GM19351 (cell line): ENCODE results near the gene KCP.
A peak's percentile ranks its signal among the peaks of the same experiment; 100 is the strongest.

Source experiments
- ATAC-seq: cut with Tn5 transposase; IDR thresholded peaks from one replicate; pipeline ENCODE4 v1.9.1; 2021; ENCODE audit warnings: mild to moderate bottlenecking, moderate library complexity; ENCODE audit not compliant: unreplicated experiment

Gene KCP

DNA sequence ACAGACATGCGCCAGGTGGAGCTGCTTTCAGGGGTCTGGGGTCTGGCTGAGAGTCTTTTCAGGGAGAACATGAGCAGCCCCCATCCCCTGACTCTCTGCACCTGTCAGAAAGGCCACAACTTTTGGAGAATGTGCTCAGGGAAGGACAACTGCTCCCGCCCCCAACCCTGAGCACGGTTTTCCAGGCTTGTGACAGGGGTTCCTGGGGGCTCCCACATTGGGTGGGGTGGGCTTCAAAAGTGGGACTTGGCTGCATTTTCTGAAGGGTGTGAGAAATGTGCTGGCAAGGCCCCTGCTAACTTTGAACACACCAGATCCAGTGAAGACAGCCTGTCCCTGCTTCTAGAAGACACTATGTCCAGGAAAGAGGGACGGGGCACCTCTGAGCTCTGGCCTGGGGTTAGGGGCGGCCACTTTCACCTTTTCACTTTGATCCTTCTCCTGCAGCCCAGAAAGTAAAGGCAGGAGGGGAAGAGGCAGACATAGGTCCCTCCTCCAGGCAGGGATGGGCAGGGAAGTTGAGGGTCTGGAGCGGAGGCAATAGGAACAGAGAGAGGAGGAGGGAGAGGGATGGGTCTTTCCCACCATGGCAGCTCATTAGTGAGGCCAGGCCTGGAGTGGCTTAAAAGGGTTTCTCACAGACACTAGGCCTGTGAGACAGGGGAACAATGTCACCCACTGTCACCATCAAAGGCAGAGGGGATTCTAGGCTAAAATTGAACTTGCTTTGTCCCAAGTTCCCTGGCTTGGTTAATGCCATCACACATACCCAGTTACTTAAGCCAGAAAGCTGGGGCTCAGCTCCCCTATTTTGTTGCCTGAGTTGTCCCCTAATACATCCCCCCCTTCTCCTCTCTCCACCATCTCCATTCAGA lies 1.5 kb downstream of the KCP start:
- no peak for ATAC-seq

DNA sequence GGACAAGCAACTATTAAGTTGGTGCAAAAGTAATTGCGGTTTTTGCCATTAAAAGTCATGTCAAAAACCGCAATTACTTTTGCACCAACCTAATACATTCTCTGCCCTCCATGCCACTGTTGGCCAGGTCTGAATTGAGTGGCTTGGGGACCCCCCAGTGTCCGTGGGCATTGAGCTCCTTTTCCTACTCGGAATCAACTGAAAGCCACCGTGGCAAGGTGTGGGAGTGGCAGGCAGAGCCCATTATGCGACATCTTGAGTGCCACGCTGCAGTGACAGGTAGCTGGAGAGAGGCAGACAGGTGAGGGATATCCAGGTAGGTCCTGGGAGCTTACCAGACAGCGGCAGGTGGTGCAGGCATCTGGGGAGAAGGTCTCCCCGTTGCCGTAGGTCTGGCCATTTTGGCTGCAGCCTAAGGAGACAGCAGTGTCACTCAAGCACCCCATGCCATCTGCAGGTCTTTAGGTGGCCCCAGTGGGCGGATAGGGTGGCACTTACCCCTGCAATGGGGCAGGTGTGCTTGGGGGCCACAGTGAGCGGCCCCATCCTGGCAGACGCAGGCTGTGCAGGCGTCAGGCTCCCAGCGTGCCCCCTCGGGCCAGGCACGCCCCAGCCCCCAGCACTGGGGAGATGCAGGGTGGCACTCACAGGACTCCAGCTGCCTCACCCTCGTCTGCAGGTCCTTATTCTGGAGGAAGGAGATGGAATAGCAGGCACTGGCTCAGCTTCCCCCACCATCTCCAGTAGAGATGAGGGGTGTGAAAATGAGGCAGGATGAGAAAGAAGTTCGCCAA lies 3.5 kb downstream of the KCP start:
- ATAC-seq = no peak

DNA sequence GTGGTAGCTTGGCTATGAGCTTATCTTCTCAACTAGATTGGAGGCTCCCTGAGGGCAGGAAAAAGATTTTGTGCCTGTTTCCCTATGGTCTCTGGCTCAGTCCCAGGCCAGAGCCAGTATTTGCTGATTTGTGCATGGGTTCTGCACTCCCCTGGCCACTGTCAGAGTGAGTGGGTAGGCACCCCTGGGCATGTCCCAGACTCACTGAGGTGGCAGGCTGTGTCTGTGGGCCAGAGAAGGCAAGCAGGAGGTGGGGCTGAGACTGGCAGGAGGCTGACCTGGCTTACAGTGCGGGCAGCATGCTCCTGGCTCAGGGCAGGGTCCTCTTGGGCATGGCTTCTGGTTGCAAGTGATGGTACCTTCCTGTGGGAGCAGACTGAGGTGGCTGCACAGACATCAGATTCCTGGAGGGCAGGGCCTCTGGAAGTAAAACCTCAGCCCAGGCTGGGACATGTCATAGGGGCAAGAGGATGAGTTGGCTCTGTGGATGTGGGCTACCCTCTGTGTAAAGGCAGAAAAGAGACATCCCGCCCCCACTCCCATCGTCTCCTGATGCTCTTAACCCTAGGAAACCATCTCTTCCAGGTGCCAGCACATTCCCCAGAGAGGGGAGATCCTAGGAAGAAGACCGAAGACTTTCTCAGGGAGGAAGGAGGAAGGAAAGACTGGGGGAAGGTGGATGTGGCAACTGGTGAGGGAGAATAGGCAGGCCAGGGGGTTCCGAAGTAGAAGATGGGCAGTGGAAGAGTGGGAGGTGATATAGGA lies 4.3 kb downstream of the KCP start:
- ATAC-seq = no peak

DNA sequence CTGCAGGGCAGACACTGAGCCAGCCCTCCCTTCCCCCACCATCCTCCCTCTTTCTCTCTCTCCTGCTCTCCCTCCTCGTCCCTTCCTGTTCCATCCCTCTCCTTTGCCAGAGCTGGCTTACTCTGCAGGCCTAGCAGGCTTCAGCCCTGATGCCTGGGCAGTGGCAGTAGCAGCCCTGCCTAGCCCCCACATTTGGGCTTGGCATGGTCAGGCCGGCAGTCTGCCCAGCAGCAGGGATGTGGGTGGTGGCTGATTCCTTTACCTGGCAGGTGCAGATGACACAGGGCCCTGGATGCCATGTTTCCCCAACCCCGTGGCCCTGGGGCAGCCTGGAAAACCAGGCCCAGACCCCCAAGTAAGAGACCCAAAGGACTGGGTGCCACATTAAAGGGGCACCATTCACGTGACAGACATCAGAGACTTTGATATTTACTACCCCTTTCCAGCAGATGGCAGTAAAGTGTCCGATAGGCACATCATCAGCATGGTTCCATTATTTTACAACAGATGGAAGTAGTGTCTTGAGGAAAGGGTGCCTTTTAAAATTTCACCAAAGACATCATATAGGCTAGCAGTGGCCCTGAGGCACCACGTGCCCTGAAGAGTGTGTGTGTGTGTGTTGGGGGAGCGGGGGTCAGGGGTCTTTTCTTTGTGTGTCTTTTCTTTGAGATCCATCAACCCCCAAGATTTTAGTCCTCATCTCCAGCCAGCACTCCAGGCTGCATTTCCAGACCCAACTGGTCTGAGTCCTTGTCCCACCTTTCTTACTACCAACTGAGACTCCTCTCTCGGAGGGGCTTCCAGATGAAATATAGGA lies 5.9 kb downstream of the KCP start:
- ATAC-seq = peak; percentile 66

DNA sequence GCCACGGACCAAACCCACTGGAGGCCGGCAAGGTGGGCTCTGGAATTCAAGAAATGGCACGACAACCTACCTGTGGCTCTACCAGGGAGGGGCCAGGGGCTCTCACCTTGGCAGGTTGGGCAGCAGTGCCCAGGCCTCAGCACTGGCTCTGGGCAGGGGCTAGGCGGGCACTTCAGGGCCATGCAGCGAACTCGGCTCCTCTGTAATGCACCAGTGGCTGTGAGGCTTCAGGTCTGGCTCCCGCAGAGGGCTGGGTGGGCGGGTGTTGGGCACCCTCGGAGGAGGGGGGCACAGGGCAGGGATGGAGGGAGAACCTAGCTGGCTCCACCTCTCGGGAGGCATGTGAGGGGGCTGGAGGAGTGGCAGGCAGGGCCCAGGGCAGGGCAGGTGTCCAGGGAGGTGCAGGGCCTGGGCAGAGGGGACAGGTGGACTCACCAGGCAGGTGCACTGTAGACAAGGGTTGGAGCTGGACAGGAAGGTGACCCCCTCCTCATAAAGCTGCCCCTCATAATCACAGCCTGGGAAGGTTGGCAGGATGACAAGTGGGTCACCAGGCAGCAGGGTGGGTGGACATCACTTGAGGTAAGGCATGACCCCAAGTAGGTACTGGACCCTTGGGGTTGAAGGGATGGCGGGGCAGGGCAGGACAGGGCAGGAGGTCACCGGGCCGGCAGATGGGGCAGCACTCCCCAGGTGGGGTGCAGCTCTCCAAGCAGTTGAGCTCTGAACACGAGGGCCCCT lies 6.7 kb downstream of the KCP start:
- no peak for ATAC-seq

DNA sequence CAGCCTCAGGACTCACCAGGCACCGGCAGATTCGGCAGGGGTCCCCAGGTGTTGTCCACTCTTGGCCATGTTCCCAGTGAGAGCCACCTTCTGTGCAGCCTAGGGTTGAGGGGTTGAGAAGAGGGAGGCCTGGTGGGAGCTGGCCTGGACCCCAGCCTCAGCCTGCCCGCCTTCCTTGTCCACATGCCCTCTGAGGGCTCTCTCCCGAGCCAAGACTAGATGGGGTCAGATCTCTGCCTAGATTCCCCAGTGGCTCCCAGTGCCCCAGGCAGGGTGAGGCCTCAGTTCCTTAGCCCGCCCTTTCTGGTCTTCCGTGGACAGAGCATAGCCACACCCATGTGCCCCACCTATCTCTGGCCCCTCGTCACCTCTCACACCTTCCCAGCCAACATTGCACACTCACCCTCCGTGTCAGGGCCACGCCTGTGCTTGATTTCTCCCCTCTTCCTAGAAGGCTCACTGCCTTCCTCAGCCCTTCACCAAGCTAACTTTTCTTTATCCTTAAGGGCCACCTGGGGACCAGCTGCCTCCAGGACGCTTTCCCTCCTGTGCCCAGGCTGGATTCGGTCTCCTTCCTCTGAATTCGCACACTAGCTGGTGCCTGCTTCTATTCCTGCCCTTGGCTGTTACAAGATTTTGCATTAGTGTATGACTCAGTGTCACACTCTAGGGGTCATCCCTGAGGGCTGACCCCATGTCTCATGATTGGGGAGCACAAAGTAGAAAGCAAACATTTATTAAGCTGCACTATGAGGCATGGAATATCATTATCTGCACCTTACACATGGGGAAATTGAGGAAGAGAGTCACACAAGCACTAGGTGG lies 7.5 kb downstream of the KCP start:
- no peak for ATAC-seq

DNA sequence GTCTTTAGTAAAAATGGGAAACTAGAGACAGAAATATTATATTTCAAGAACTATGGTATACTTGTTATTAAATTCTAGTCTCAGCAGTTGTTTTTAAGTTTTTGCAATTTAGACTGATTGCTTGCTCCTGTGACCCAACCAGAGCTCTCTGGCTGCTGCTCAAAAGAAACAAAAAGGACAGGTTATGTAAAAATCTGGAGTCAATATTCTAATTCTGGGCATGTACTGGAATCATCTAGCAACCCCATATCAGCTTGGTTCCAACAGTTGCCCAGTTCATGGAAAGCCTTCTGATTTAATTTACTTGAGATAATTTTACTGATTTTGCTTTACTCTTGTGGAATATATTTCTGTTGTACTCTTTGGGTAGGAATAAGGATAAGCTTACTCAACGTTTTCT lies 10.3 kb downstream of the KCP start:
- no peak for ATAC-seq

DNA sequence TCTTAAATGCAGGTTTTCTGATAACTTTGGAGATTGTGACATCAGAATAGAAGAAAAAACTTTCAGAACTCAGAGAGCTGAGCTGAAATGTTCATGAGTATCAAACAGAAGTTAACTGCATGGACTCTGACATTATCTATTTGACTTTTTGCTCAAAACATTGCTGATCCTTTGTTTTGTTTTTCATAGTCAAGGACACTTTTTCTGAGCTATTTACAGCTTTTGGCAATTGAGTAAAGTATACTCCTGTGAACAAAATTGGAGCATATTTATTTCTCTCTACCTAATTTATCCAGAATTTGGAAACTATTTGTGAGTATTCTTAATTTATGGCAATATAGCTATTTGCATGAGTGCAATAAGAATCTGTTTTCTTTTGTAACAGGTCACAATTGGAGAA lies 11.1 kb downstream of the KCP start:
- ATAC-seq = no peak

DNA sequence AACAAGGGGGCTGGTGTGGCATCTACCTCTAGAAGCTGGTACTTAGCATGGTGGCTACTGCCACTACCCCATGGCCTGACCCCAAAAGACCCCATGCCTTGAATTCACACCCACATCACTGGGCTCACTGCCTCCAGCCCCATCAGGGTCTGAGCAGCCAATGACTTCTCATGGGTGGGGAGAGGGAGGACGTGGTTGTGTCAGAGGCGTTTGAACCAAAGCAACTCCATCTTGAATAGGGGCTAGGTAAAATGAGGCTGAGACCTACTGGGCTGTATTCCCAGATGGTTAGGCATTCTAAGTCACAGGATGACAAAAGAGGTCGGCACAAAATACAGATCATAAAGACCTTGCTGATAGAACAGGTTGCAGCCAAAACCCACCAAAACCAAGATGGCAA lies 15.2 kb downstream of the KCP start:
- ATAC-seq = no peak

DNA sequence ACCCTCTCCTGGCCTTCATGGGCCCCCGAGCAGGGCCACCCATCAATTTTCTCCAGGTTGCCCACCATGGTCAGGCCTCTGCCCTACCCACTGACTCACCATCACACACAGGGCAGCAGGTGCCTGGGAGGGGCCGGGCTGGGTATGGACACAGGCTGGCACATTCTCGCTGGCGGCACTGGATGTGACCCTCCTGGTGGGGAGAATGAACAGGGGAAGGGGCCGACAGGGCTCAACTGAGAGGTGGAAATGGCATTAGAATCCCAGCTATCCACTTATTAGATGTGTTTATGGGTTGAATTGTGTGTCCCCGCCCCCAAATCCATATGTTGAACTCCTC lies 16.4 kb downstream of the KCP start:
- ATAC-seq = no peak

DNA sequence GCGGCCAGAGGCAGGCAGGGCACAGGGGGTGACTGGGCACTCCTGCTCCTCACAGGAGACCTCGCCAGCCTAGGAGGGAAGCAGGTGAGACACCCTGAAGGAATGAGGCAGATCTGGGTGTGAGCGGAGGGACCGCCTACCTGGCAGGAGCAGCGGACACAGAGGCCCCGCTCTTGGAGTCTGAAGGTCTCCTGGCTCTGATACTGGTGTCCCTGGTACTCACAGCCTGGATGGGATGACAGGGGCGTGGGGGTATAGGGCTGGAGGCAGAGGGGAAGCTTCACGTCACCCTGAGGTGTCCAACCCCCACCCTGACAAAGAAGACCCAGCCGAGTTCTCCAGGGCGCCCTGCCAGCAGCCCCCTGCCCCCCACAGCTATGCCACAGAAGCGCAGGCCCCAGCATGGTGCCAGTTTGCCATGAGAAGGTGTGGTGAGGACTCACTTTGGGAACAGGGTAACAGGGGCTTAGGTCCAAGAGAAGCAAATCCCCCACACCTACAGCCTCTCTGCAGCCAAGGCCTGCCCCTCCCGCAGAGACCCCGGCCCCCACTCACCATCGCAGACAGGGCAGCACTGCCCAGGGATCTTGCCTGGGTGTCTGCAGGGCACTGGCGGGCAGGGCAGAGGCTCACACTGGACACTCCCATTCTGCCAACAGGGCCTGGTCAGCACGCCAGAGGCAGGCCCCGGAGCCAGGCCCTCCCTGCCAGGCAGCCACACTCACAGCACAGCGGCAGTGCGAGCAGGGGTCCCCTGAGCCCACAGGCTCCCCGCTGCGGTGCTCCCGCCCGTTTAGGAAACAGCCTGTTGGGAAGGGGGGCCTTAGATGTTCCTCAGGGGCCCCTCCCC lies 17.0 kb downstream of the KCP start:
- ATAC-seq = no peak

DNA sequence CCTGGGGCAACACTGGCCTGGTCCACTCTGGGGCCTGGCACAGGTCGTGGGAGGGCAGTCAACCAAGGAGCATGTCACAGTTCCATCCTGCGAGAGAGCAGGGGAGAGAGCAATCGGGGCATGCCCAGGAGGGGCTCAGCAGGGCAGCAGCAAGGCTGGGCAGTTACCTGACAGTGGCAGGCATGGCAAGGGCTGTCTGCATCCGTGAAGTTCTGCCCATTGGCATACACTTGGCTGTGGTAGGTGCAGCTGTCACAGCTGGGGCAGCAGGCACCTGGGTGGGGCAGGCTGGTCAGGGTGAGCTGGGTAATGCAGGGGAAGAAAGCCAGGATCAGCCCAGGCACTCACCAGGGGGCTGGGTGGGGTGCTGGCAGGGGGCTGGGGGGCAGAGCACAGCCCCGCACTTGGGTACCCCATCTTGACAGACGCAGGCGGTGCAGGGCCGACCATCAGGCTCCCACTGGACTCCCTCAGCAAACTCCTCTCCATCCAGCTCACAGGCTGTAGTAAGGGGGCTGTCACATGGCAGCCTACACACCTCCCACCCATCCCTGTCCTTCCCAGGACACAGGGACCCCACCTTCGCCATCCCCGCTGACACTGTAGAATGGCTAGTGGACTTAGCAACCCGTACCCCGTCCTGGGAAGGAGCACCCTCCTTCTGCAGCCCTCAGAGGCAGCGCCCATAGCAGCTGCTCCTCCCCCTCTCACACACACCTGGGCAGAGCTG lies 17.8 kb downstream of the KCP start:
- no peak for ATAC-seq

DNA sequence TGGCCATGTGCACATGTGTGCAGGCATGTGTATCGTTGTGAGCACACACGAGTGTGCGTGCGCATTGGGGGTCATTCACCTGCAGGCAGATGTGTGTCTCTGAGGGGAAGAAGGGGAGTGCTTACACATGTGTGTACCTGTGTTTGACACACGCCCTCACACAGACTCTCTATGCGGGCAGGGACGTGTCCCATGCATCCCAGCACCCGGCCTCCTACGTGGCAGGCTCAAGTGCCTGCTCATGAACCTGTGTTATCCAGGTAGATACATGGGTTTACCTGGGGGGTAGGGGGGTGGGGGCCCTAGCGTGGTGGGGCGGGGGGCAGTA lies 18.6 kb downstream of the KCP start:
- ATAC-seq = no peak

DNA sequence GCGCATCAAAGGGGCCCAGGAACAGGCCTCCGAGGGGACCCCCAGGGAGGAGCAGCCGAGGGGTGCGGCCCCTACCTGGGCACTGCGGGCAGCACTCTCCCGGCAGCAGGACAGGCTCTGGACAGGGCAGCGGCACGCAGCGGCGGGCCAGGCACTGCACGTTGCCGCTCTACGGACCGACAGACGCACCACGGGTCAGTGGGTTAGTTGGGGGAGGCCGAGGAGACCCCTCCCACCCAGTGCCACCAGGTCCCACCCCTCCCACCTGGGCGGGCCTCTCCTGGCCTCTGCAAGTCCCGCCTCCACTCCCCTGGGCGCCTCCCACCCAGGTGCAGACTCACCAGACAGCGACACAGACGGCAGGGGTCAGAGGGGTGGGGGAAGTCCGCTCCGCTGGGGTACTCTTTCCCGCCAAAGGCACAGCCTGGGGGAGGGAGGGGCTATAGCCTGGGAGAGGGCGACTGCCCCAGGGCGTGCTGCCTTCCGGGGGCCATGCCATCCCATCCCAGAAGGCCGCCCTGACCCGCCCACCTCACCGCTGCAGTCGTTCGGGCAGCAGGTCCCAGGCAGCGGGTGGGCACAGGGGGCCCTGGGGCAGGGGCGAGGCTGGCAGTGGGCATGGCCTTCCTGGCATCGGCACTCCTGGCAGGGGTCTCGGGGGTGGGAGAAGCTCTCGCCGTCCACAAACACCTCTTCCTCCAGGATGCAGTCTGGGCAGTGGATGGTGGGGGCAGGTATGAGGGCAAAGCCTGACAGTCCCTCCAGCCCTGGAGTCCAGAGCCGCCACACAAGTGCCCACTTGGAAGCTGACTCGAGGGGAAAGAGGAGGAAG lies 19.2 kb downstream of the KCP start:
- ATAC-seq = no peak

DNA sequence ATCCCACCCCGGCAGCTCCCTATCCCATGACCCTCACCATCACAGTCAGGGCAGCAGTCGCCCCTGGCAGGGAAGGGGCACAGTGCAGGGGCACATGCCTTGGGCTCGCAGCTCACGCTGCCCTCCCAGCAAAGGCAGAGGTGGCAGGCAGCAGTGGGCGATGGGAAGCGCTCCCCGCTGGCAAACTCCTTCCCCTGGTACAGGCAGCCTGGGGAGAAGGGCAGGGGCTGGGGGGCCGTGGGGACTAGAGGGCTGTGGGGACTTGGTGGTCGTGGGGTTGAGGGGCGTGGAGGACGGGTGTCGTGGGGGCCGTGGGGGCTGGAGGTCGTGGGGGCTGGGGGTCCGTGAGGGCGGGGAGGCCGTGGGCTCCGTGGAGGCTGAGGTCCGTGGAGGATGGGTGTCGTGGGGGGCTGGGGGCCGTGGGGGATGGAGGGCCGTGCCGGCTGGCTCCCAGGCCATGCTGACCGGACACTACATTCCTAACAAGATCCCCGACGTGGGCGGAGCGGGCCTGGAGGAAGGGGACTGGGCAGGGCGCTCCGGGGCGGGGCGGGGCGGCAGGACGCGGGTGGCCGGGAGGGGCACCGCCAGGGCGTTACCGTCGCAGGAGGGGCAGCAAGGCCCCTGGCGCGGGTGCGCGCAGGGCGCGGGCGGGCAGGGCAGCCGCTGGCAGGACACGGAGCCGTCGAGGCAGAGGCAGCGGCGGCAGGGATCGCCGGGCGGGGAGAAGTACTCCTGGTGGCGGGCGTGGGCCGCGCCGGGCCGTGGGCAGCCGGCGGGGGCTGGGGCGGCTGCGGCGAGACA lies 20.0 kb downstream of the KCP start:
- no peak for ATAC-seq

DNA sequence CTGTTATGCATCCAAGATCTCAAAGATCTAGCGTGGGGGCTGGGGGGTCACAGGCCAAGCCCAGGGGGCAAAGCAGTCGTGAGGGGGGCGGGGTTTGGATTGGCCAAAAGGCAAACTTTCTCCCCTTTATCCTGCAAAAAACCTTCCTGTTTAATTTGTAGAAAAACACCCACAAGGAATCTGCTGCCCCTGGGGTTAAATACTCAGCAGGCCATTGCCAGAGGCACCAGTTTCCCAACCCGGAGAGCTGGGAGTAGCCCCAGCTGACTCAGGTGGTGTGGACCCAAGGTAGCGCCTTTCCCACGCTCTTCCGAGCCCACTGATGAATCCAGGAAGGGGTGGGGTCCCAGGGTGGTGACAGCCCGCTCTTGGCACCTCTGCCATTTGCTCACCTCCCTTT lies 21.4 kb downstream of the KCP start:
- ATAC-seq = no peak
